ENCODE measurements around the gene HPRT1.
A peak's percentile ranks its signal among the peaks of the same experiment; 100 is the strongest.

The HPRT1 gene

DNA sequence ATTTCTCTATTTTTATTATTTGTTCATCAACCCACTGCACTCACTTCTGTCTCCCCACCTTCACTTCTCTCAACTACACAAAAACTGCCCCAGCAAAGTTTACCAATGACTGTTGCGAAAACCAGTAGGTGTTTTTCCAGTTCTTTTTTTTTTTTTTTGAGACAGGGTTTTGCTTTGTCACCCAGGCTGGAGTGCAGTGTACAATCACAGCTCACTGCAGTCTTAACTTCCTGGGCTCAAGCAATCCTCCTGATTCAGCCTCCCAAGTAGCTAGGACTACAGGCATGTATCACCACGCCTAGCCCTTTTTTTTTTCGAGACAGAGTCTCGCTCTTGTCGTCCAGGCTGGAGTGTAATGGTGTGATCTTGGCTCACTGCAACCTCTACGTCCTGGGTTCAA lies 24.1 kb upstream of the HPRT1 start:
- TF ChIP-seq, protein P1, sequence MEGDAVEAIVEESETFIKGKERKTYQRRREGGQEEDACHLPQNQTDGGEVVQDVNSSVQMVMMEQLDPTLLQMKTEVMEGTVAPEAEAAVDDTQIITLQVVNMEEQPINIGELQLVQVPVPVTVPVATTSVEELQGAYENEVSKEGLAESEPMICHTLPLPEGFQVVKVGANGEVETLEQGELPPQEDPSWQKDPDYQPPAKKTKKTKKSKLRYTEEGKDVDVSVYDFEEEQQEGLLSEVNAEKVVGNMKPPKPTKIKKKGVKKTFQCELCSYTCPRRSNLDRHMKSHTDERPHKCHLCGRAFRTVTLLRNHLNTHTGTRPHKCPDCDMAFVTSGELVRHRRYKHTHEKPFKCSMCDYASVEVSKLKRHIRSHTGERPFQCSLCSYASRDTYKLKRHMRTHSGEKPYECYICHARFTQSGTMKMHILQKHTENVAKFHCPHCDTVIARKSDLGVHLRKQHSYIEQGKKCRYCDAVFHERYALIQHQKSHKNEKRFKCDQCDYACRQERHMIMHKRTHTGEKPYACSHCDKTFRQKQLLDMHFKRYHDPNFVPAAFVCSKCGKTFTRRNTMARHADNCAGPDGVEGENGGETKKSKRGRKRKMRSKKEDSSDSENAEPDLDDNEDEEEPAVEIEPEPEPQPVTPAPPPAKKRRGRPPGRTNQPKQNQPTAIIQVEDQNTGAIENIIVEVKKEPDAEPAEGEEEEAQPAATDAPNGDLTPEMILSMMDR (conservative IDR thresholded peaks at IDR 0.05) = no peak
- H3K27ac ChIP-seq = no peak overlapping the region

DNA sequence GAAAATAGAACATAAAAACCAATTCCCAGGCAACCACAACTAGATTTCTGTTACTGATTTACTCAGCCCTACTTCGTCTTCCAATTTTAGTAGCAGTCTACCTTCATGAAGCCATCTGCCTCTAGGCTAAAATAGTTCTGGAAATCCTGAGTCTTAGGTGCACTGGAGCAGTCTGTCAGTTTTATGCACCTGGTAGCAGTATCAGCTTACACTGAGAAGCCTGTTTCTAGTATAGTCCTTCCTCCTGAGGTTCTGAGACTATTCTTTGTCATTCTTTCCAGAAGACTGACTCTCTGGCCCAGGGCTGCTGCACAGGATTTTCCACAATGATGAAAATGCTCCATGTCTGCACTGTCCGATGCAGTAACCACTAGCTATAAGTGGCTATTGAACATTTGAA lies 16.9 kb upstream of the HPRT1 start:
- H3K27ac ChIP-seq = no peak overlapping the region
- TF ChIP-seq, protein P1 (conservative IDR thresholded peaks at IDR 0.05) = no peak

DNA sequence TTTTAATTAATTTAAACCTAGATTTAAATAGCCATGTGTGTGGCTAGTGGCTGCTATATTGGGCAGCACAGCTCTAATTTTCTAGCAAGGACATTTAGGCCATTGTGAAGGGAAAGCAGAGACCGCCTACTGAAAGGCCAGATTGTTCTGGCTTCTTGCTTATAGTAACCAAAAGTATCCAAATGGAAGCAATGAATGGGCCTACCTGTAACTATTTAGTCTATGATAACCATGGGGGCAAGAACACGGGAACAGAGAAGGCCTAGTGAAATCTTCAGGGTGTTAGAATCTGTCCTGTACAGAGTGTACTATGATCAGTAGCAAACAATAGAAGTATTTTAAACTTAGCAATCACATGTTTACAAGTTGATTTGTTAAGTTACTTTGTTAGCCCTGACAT lies 16.5 kb upstream of the HPRT1 start:
- TF ChIP-seq, protein P1 (conservative IDR thresholded peaks at IDR 0.05) = no peak
- H3K27ac ChIP-seq = no peak overlapping the region

DNA sequence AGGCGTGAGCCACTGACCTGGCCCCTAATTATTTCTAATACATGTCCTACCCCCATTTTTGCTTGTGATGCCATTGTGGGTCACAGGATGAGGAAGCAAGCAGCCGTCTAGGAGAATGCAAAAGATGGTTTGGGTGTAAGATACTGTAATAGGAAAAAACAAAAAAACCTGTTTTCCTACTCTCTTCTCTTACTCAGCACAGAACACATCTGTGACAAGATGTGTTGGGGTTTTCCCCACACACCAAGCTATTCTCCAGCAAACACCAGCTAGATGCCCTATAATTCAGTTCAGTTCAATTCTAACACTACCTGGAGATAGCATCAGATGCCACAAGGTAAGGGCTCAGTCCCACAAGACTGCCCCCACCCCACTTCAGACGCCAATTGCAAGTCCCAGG lies 15.3 kb upstream of the HPRT1 start:
- TF ChIP-seq, protein P1 (conservative IDR thresholded peaks at IDR 0.05) = no peak
- no peak overlapping the region for H3K27ac ChIP-seq

DNA sequence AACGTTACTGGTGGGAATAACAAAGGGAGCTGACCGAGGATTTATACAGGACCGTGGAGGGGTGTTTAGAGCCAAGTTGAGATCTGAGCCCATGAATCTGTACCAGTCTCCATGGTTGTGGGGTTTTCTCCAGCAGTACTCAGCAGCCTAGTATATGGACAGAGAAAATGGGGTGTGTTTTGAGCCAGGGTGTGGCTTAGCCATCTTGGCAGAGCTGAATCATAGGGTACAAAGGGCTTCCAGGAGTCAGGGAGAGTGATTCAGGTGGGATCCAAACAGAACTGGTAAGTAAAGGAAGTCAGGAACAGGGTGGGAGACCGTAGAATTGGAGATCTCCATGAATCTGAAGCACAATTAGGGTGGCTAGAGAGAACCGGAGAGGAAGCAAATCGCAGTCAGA lies 7.4 kb upstream of the HPRT1 start:
- no peak overlapping the region for H3K27ac ChIP-seq
- TF ChIP-seq, protein P1 (conservative IDR thresholded peaks at IDR 0.05) = no peak

DNA sequence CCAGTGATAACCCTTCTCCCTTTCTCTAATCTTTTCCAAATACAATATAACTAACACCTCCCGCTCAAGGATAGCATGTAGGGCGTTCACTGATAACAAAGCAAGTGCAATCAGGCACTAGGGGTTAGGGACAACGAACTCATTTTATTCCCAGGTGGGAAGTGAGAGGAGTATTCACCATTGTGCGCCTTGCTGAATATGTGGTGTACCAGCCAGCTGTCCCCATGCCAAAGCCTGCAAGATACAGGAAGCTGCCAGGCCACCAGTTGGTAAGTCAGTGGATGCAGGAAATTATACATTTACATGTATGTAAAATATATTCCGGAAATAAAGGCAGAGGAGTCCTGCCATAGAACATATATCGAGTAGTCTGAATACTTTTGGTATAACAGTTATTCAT lies 6.3 kb upstream of the HPRT1 start:
- H3K27ac ChIP-seq = no peak overlapping the region
- TF ChIP-seq, protein P1 (conservative IDR thresholded peaks at IDR 0.05) = no peak

DNA sequence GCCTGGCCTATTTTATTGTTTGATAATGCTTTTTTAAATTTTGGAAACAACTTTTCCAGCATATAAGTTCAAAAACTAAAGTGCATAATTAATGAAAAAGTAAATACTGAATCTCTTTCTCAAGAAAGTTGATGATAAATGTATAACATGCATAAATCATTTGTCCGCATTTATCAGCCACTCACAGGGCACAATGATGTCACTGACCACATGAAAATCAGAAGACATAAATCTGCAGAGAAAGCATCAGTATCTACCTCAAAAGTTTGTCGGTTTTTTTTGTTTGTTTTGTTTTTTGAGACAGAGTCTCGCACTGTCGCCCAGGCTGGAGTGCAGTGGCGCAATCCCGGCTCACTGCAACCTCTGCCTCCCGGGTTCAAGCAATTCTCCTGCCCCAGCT lies 5.5 kb upstream of the HPRT1 start:
- TF ChIP-seq, protein P1 (conservative IDR thresholded peaks at IDR 0.05) = no peak
- no peak overlapping the region for H3K27ac ChIP-seq

DNA sequence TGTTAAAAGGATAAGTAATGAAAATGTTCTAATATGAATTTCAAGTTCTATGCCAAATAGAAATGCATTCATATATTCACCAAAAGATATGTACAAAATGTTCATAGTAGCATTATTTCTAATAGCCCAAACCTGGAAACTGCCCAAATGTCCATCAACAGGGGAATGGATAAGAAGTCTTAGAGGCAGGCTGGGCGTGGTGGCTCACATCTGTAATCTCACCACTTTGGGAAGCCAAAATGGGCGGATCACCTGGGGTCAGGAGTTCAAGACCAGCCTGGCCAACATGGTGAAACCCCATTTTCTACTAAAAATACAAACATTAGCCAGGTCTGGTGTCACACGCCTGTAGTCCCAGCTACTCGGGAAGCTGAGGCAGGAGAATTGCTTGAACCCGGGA lies 2.3 kb upstream of the HPRT1 start:
- H3K27ac ChIP-seq = peak overlapping the region; percentile 29; the same call in 1 of the 2 replicates
- TF ChIP-seq, protein P1 (conservative IDR thresholded peaks at IDR 0.05) = no peak

Measured in VCaP (cell line).